HL-60 (cell line): Measurements from ENCODE around the gene SPOCK3.
"Not testable (repeated sequence)": the region's sequence is repeated elsewhere in the genome, so short reads cannot be mapped to it uniquely, and the experiment has no call there.

ENCODE experiments used
- DNase-seq, 2 experiments: peaks; one replicate each; pipeline ENCODE4 v3.0.0-alpha.2; 2010 to 2020; ENCODE audit warnings: low read depth in 1 of 2, low spot score in 1 of 2
- H3K27ac ChIP-seq: fragments of 250-450 bp; sonication (Bioruptor Pico); replicated peaks from 2 replicates; pipeline ENCODE4 v1.5.1; 2020; ENCODE audit warnings: mild to moderate bottlenecking, moderate library complexity
- H3K27me3 ChIP-seq: fragments of 250-450 bp; sonication (Bioruptor Pico); 2 replicates; pipeline ENCODE4 v1.5.1; 2021; ENCODE audit warnings: mild to moderate bottlenecking, moderate library complexity; ENCODE audit not compliant: insufficient read depth, poor library complexity, severe bottlenecking
- H3K4me3 ChIP-seq: replicated peaks from 2 replicates; pipeline ENCODE4 v1.5.1; 2011; ENCODE audit warnings: mild to moderate bottlenecking, control low read depth, low read length; ENCODE audit not compliant: insufficient read depth
- CTCF ChIP-seq: IDR thresholded peaks from one replicate; pipeline ENCODE4 v1.5.1; 2011; ENCODE audit warnings: low read length, control low read depth, inconsistent platforms; ENCODE audit not compliant: insufficient read depth
- GABPA ChIP-seq: IDR thresholded peaks from 2 replicates; pipeline ENCODE4 v1.6.1; 2012; ENCODE audit warnings: low read depth
- POLR2AphosphoS5 ChIP-seq: IDR thresholded peaks from 2 replicates; pipeline ENCODE4 v1.6.1; 2012; ENCODE audit warnings: low read depth
- REST ChIP-seq: IDR thresholded peaks from 2 replicates; pipeline ENCODE4 v1.6.1; 2012; ENCODE audit warnings: low read depth; ENCODE audit not compliant: insufficient replicate concordance
- SPI1 ChIP-seq: IDR thresholded peaks from 2 replicates; pipeline ENCODE4 v1.6.1; 2012; ENCODE audit warnings: low read depth, mild to moderate bottlenecking, borderline replicate concordance

Gene SPOCK3

GRCh38 chr4:166723532-166724140 is 510.7 kb downstream of the SPOCK3 start:
- no peak for TF ChIP-seq CTCF
- TF ChIP-seq REST = no peak
- no peak for TF ChIP-seq POLR2AphosphoS5
- TF ChIP-seq GABPA = no peak
- no peak for TF ChIP-seq SPI1
- Histone ChIP-seq H3K4me3 (no peak overlapping the region), H3K27ac (no peak overlapping the region), H3K27me3 (no peaks in the 10 kb centered on the region)
- no peak for DNase-seq

GRCh38 chr4:166715748-166716713 is 518.3 kb downstream of the SPOCK3 start:
- not testable (repeated sequence) for H3K4me3 ChIP-seq, DNase-seq, H3K27ac ChIP-seq, H3K27me3 ChIP-seq

GRCh38 chr4:166700592-166700991 is 533.7 kb downstream of the SPOCK3 start:
- no peak for TF ChIP-seq REST
- TF ChIP-seq POLR2AphosphoS5 = no peak
- Histone ChIP-seq H3K27ac (no peak overlapping the region), H3K4me3 (no peak overlapping the region), H3K27me3 (no peaks in the 10 kb centered on the region)
- DNase-seq = no peak

GRCh38 chr4:166688835-166689234 is 545.5 kb downstream of the SPOCK3 start:
- no peak overlapping the region for H3K27ac ChIP-seq
- no peak for DNase-seq
- no peak overlapping the region for H3K4me3 ChIP-seq
- no peaks in the 10 kb centered on the region for H3K27me3 ChIP-seq
- TF ChIP-seq POLR2AphosphoS5 (no peak), SPI1 (no peak), GABPA (no peak), REST (no peak), CTCF (no peak)
